MCF 10A (cell line): ENCODE results near the gene NXPH1. TPM values are rescaled to one million over a fixed set of nuclear protein-coding genes. Genes with fewer than 3 reads are reported as not detected.

Source experiments
- BruUV-seq: library from RNA; stranded (reverse); fragments of 400-500 nt; replicated peaks from 2 replicates; lab custom pipeline; 2021; lab: Mats Ljungman, UMichigan
- CTCF ChIA-PET: fragments of 300-600 bp; sonication (Branson Sonifier 250); formaldehyde crosslinking; extraction: SDS; loops from one replicate; lab custom pipeline; 2021; ENCODE audit warnings: antibody characterized with exemption, inconsistent platforms; lab: Yijun Ruan, JAX
- POLR2A ChIA-PET: fragments of 300-600, 350-650 bp; sonication (Branson Sonifier 250); formaldehyde crosslinking; extraction: SDS; loops from one replicate; lab custom pipeline; 2020; ENCODE audit warnings: antibody characterized with exemption, inconsistent platforms; lab: Yijun Ruan, JAX
- DNase-seq: peaks from one replicate; pipeline ENCODE4 v3.0.0-alpha.2; 2018; ENCODE audit not compliant: unreplicated experiment
- H3K27ac Mint-ChIP-seq: one replicate; pipeline ENCODE4 v1.8.0; 2022; ENCODE audit warnings: mild to moderate bottlenecking, low read depth, mixed read lengths; ENCODE audit not compliant: unreplicated experiment
- H3K27me3 Mint-ChIP-seq: one replicate; pipeline ENCODE4 v1.8.0; 2022; ENCODE audit warnings: mixed read lengths; ENCODE audit not compliant: insufficient read depth, unreplicated experiment
- H3K36me3 Mint-ChIP-seq: one replicate; pipeline ENCODE4 v1.8.0; 2022; ENCODE audit warnings: mild to moderate bottlenecking, moderate library complexity, mixed read lengths; ENCODE audit not compliant: insufficient read depth, unreplicated experiment
- H3K4me1 Mint-ChIP-seq: one replicate; pipeline ENCODE4 v1.8.0; 2022; ENCODE audit warnings: mixed read lengths; ENCODE audit not compliant: insufficient read depth, unreplicated experiment
- H3K4me3 Mint-ChIP-seq: one replicate; pipeline ENCODE4 v1.8.0; 2022; ENCODE audit warnings: mild to moderate bottlenecking, moderate library complexity, mixed read lengths; ENCODE audit not compliant: unreplicated experiment
- H3K9me3 Mint-ChIP-seq: one replicate; pipeline ENCODE4 v1.8.0; 2022; ENCODE audit warnings: mixed read lengths; ENCODE audit not compliant: unreplicated experiment
- intact Hi-C: fragments of 100-400 bp; cut with micrococcal nuclease; formaldehyde crosslinking; loops from 2 replicates; pipeline ENCODE4 v1.14.1; 2022
- total RNA-seq: library from RNA; stranded (reverse); gene quantifications from 2 replicates; pipeline ENCODE4 v1.2.3, GENCODE V29; 2022
- TF ChIP-seq, protein P1 (sequence below): fragments of 200-600 bp; IDR thresholded peaks from one replicate; pipeline ENCODE4 v1.8.0; 2022; ENCODE audit warnings: antibody characterized with exemption, mild to moderate bottlenecking; ENCODE audit not compliant: unreplicated experiment

NXPH1 gene
- total RNA-seq, 1 experiment from 2014 or later: not detected

DNA sequence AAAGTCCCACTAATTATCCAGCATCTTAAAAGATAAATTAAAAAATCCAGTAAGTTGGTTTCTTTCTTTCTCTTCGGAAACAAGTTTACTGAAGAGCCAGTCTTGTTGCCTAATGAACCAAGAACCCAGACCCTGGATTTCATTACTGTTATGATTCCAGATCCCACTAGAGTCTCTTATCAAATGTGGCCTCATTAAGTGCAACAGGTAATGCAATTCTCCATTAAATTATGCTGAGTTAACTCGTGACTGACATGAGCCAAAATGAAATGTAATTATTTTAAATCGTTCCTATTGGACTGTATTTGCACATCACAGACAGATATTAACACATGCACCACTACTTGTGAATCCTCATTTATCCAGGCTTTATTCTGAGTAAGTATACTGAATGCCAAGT, 115.6 kb downstream of the NXPH1 start:
- no TSS peak for BruUV-seq
- no peak overlapping the region for H3K4me3 Mint-ChIP-seq
- TF ChIP-seq, protein P1, sequence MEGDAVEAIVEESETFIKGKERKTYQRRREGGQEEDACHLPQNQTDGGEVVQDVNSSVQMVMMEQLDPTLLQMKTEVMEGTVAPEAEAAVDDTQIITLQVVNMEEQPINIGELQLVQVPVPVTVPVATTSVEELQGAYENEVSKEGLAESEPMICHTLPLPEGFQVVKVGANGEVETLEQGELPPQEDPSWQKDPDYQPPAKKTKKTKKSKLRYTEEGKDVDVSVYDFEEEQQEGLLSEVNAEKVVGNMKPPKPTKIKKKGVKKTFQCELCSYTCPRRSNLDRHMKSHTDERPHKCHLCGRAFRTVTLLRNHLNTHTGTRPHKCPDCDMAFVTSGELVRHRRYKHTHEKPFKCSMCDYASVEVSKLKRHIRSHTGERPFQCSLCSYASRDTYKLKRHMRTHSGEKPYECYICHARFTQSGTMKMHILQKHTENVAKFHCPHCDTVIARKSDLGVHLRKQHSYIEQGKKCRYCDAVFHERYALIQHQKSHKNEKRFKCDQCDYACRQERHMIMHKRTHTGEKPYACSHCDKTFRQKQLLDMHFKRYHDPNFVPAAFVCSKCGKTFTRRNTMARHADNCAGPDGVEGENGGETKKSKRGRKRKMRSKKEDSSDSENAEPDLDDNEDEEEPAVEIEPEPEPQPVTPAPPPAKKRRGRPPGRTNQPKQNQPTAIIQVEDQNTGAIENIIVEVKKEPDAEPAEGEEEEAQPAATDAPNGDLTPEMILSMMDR: no peak
- no peaks in the 10 kb centered on the region for H3K4me1 Mint-ChIP-seq
- H3K36me3 Mint-ChIP-seq: peaks cover 6% of the 10 kb centered on the region
- no peak overlapping the region for H3K27ac Mint-ChIP-seq
- H3K9me3 Mint-ChIP-seq: no peaks in the 10 kb centered on the region
- ChIA-PET CTCF (no interaction called here), POLR2A (no interaction called here)
- intact Hi-C loops: no loop called here
- peaks cover 91% of the 10 kb centered on the region for H3K27me3 Mint-ChIP-seq
- DNase-seq: no peak

DNA sequence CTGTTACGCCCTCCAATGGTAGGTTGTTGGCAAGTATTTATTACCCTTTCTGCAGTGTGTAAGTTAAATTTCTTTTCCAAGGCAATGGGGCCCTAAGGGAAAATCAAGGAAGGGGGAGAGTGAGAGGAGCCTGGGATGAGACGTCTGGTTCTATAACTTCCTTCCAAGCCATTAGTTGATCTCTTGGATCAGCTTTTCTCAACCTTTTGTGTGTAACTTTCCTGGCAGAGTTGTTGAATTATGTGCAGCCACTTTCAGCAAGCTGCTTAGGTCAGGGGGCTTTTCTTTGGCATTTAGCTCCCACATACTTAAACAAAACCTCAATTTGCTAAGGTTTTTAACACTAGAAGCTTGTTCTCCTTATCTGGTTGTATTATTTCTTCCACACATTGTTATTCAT, 127.1 kb downstream of the NXPH1 start:
- H3K4me3 Mint-ChIP-seq: no peak overlapping the region
- H3K4me1 Mint-ChIP-seq: no peaks in the 10 kb centered on the region
- no peak overlapping the region for H3K27ac Mint-ChIP-seq
- peaks cover 96% of the 10 kb centered on the region for H3K27me3 Mint-ChIP-seq
- DNase-seq: no peak
- no TSS peak for BruUV-seq
- TF ChIP-seq, protein P1: no peak
- ChIA-PET CTCF (interaction anchor here (0.6 kb wide), 1 partner anchor 11 kb away, joined by 6 read pairs; no protein-coding TSS in a partner anchor), POLR2A (no interaction called here)
- intact Hi-C loops: no loop called here
- H3K36me3 Mint-ChIP-seq: no peaks in the 10 kb centered on the region
- no peaks in the 10 kb centered on the region for H3K9me3 Mint-ChIP-seq

DNA sequence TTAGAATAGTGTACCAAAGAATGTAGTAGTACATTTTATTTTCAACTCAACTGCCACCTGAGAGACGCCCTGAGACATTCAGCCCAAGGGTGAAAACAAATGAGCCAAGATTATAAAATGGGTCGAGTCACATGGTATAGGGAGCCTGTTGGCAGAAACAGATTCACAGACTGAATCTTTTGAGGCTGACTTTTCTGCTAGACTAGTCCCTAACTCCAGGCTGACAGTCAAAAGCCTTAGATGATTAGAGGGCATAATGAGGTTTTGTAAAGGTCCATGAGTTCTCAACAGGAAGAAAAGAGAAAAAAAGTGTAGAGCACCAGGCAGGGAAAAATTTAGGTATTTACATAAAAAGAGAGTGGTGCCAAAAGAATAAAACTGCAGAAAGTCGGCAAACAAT, 128.0 kb downstream of the NXPH1 start:
- Mint-ChIP-seq H3K36me3 (no peaks in the 10 kb centered on the region), H3K4me3 (no peak overlapping the region), H3K27me3 (peaks cover 96% of the 10 kb centered on the region), H3K9me3 (no peaks in the 10 kb centered on the region), H3K27ac (no peak overlapping the region), H3K4me1 (no peaks in the 10 kb centered on the region)
- no TSS peak for BruUV-seq
- intact Hi-C loops: no loop called here
- DNase-seq: no peak
- POLR2A ChIA-PET: no interaction called here
- TF ChIP-seq, protein P1: no peak
- CTCF ChIA-PET: no interaction called here

DNA sequence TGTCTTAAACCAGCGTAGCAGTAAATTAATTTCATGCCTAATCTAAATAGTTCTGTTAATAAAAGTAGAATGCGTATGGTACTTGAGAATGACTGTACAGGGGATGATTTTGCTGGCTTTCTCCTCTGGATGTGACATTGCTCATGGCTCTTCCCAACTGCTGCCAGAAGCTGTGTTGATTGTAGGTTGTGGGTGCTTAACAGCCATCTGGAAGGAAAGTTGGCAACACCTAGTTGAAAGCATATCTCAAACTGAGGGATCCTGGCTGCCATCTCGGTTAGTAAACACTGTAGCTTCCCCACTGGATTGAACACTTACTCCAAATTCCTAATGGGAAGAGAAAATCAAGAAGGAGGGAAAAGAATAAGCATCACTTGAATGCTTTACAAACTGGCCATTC, 130.9 kb downstream of the NXPH1 start:
- no TSS peak for BruUV-seq
- TF ChIP-seq, protein P1: no peak
- peaks cover 78% of the 10 kb centered on the region for H3K27me3 Mint-ChIP-seq
- H3K4me3 Mint-ChIP-seq: no peak overlapping the region
- no peak for DNase-seq
- no peaks in the 10 kb centered on the region for H3K4me1 Mint-ChIP-seq
- intact Hi-C loops: no loop called here
- no peaks in the 10 kb centered on the region for H3K36me3 Mint-ChIP-seq
- H3K9me3 Mint-ChIP-seq: no peaks in the 10 kb centered on the region
- POLR2A ChIA-PET: no interaction called here
- CTCF ChIA-PET: no interaction called here
- no peak overlapping the region for H3K27ac Mint-ChIP-seq
